HEK293T (cell line): Measurements from ENCODE around the gene TMEM143.

ENCODE experiments used
- CTCF ChIA-PET: fragments of 350-600 bp; formaldehyde crosslinking; extraction: SDS; loops from one replicate; lab custom pipeline; 2021; ENCODE audit warnings: antibody characterized with exemption, inconsistent platforms; lab: Yijun Ruan, JAX
- POLR2A ChIA-PET: fragments of 350-600 bp; formaldehyde crosslinking; extraction: SDS; loops from one replicate; lab custom pipeline; 2020; ENCODE audit warnings: antibody characterized with exemption, inconsistent platforms; lab: Yijun Ruan, JAX
- DNase-seq: peaks from one replicate; pipeline ENCODE4 v3.0.0; 2012; ENCODE audit warnings: mixed read lengths; ENCODE audit errors: extremely low spot score
- ARNT ChIP-seq: fragments of 450-650 bp; IDR thresholded peaks from 2 replicates; pipeline ENCODE4 v1.6.1; 2017; ENCODE audit warnings: mild to moderate bottlenecking
- BHLHE40 ChIP-seq: fragments of 450-650 bp; IDR thresholded peaks from 2 replicates; pipeline ENCODE4 v1.6.1; 2016; ENCODE audit warnings: mild to moderate bottlenecking, moderate library complexity, borderline replicate concordance
- CTBP1 ChIP-seq: fragments of 450-650 bp; IDR thresholded peaks from 2 replicates; pipeline ENCODE4 v1.6.1; 2016; ENCODE audit warnings: borderline replicate concordance
- ELF4 ChIP-seq: fragments of 450-650 bp; IDR thresholded peaks from 2 replicates; pipeline ENCODE4 v1.6.1; 2017; ENCODE audit warnings: antibody characterized with exemption
- FOXA1 ChIP-seq: fragments of 450-650 bp; IDR thresholded peaks from 2 replicates; pipeline ENCODE4 v1.6.1; 2016; ENCODE audit warnings: mild to moderate bottlenecking
- FOXK2 ChIP-seq: fragments of 450-650 bp; IDR thresholded peaks from 2 replicates; pipeline ENCODE4 v1.6.1; 2016; ENCODE audit warnings: mild to moderate bottlenecking
- FOXM1 ChIP-seq: fragments of 450-650 bp; IDR thresholded peaks from 2 replicates; pipeline ENCODE4 v1.6.1; 2017; ENCODE audit warnings: mild to moderate bottlenecking, borderline replicate concordance
- HDGF ChIP-seq: fragments of 450-650 bp; IDR thresholded peaks from 2 replicates; pipeline ENCODE4 v1.6.1; 2017; ENCODE audit warnings: antibody characterized with exemption, borderline replicate concordance
- L3MBTL2 ChIP-seq: fragments of 450-650 bp; conservative IDR thresholded peaks from 2 replicates; pipeline ENCODE4 v1.6.1; 2016; ENCODE audit warnings: mild to moderate bottlenecking
- LEF1 ChIP-seq: fragments of 450-650 bp; IDR thresholded peaks from 2 replicates; pipeline ENCODE4 v1.6.1; 2017; ENCODE audit warnings: mild to moderate bottlenecking, borderline replicate concordance
- NFRKB ChIP-seq: fragments of 450-650 bp; IDR thresholded peaks from 2 replicates; pipeline ENCODE4 v1.6.1; 2016; ENCODE audit warnings: mild to moderate bottlenecking, moderate library complexity
- PKNOX1 ChIP-seq: fragments of 450-650 bp; IDR thresholded peaks from 2 replicates; pipeline ENCODE4 v1.6.1; 2016
- SP1 ChIP-seq: fragments of 450-650 bp; IDR thresholded peaks from 2 replicates; pipeline ENCODE4 v1.6.1; 2017
- SUZ12 ChIP-seq: fragments of 450-650 bp; IDR thresholded peaks from 2 replicates; pipeline ENCODE4 v1.6.1; 2016; ENCODE audit warnings: mild to moderate bottlenecking
- TARDBP ChIP-seq: fragments of 450-650 bp; IDR thresholded peaks from 2 replicates; pipeline ENCODE4 v1.6.1; 2016
- ZNF384 ChIP-seq: fragments of 450-650 bp; IDR thresholded peaks from 2 replicates; pipeline ENCODE4 v1.6.1; 2016

The TMEM143 gene

DNA sequence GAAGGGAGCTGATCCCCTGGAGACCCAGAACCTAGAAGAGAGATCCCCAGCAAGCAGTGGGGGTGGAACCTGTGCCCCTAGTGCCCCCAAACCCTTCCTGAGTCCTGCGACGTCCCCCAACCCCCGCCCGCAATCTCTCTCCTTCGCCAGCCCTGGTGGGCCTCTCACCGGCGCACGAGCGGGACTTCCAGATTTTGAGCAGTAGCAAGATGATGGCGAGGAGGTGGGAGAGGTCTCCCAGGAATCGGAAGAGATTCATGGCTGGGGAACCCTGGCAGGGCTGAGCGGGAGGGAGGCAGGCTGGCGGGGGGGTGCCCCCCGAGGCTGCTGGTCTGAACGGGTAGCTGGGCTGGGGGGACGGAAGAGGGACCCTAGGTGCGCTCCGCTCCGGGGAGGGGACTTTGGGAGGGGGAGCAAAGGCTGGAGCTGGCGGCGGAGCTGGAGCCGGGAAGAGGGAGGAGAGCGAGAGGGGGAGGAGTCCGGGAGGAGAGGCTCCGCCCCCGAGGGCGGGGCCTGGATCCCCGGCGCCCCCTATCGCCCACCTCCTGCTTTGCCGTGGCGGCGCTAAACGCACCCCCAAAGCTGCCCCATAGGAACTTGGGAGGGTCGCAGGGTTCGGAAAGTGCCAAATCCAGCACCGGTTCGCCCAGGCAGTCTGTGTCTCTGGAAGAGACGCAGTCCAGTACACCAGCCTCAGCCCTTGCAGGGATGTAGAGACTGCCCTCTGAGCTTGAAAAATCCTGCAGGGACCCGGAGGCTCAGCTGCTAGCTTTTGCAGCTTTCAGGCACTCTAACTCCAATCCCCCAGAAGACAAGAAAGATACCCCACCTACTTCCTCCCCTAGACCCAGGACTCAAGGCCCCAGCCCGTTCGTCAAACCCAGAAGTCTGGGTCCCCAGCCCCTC is 27.6 kb upstream of the TMEM143 start, which contains the start of gene KDELR1:
TSS of gene KDELR1 (minus strand) at position 452 of the 906 bp plus-strand sequence. CDS start at position 259, 193 bp downstream.
- TF ChIP-seq ARNT, result no peak
- no peak for TF ChIP-seq SUZ12
- TF ChIP-seq BHLHE40, result no peak
- TF ChIP-seq HDGF, result no peak
- no peak for TF ChIP-seq LEF1
- TF ChIP-seq SP1, result no peak
- TF ChIP-seq NFRKB, result no peak
- TF ChIP-seq FOXK2, result no peak
- no peak for TF ChIP-seq ZNF384
- no peak for TF ChIP-seq FOXA1
- TF ChIP-seq TARDBP, result no peak
- no peak for TF ChIP-seq ELF4
- no peak for TF ChIP-seq FOXM1
- POLR2A ChIA-PET, result interaction anchor here (0.8 to 2.1 kb wide), 16 partner anchors 8 to 228 kb away, joined by 3 to 31 read pairs (median 4); partner anchors contain the start of genes RPL18, SPHK2, SYNGR4 and TMEM143
- DNase-seq, result peak; percentile 92
- CTCF ChIA-PET, result interaction anchor here (0.6 to 1.9 kb wide), 13 partner anchors 9 to 193 kb away, joined by 3 to 10 read pairs (median 3); partner anchors contain the start of genes GRWD1, SYNGR4 and TMEM143

GRCh38 chr19:48390188-48391099 is 26.7 kb upstream of the TMEM143 start:
- POLR2A ChIA-PET, result interaction anchor here (0.6 to 2.1 kb wide), 13 partner anchors 9 to 229 kb away, joined by 3 to 31 read pairs (median 4); partner anchors contain the start of genes RPL18, SPHK2, SYNGR4 and TMEM143

GRCh38 chr19:48386981-48387380 is 23.2 kb upstream of the TMEM143 start:
- CTCF ChIA-PET, result no interaction called here
- POLR2A ChIA-PET, result interaction anchor here (0.6 kb wide), 1 partner anchor 8 kb away, joined by 3 read pairs; no protein-coding TSS in a partner anchor
- no peak for DNase-seq
- TF ChIP-seq SP1 (no peak), SUZ12 (no peak), HDGF (no peak), FOXA1 (no peak), LEF1 (no peak)

More at GRCh38 chr19:48390188-48391099, 26.7 kb upstream of the TMEM143 start:
- TF ChIP-seq LEF1, result no peak
- no peak for TF ChIP-seq BHLHE40
- no peak for TF ChIP-seq PKNOX1
- TF ChIP-seq FOXM1, result no peak
- TF ChIP-seq SUZ12, result no peak
- DNase-seq, result peak; percentile 69
- CTCF ChIA-PET, result interaction anchor here (0.6 to 1.9 kb wide), 9 partner anchors 10 to 193 kb away, joined by 3 to 10 read pairs (median 3); partner anchors contain the start of genes GRWD1, SYNGR4 and TMEM143

DNA sequence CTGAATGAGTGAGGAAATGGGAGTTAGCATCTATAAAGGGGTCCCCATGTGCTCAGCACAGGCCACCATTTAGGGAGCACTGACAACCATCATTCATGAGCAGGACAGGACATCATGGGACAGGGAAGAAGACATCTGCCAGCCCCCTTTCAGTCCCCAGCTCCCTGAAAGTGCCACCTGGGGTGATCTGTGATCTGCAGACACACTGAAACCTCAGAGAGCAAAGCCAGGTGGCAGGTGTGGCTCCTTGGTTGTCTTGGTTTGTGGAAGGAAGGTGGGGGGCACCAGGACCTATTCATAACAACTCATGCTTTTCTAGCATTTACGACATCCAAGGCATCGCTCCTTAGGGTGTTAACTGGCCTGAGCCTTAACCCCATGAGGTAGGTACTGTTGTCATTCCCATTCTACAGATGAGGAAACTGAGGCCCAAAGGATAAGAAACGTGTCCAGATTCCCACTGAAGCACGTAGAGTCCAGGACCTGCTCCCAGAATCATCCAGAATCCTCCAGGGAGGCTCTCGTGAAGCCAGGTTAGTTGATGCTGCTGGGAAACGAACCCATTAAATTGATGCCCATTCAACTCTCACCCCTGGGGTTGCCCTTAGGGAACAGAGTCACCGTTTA is 21.8 kb upstream of the TMEM143 start:
- CTCF ChIA-PET, result no interaction called here
- no peak for TF ChIP-seq NFRKB
- TF ChIP-seq L3MBTL2, result no peak
- TF ChIP-seq ELF4, result no peak
- TF ChIP-seq FOXK2, result no peak
- no peak for TF ChIP-seq BHLHE40
- TF ChIP-seq SP1, result no peak
- no peak for TF ChIP-seq LEF1
- TF ChIP-seq HDGF, result no peak
- no peak for TF ChIP-seq CTBP1
- no peak for TF ChIP-seq FOXA1
- no peak for TF ChIP-seq PKNOX1
- no peak for TF ChIP-seq SUZ12
- no peak for TF ChIP-seq ARNT
- TF ChIP-seq ZNF384, result no peak
- DNase-seq, result no peak
- POLR2A ChIA-PET, result interaction anchor here (0.9 kb wide), 1 partner anchor 22 kb away, joined by 5 read pairs; the partner anchor contains the start of genes SYNGR4 and TMEM143

GRCh38 chr19:48382286-48382685 is 18.5 kb upstream of the TMEM143 start:
- ChIA-PET POLR2A (interaction anchor here (1.4 kb wide), 1 partner anchor 18 kb away, joined by 6 read pairs; no protein-coding TSS in a partner anchor), CTCF (no interaction called here)
- no peak for DNase-seq
- TF ChIP-seq ZNF384 (no peak), TARDBP (no peak), LEF1 (no peak), PKNOX1 (no peak), ARNT (no peak), FOXK2 (no peak), L3MBTL2 (no peak), HDGF (no peak), CTBP1 (no peak), NFRKB (no peak), SP1 (no peak), FOXM1 (no peak), SUZ12 (no peak), BHLHE40 (no peak), FOXA1 (no peak), ELF4 (no peak)
